Measurements from ENCODE around the gene RNF144B. TPM values are rescaled to one million over a fixed set of nuclear protein-coding genes. Genes with fewer than 3 reads are reported as not detected.

Gene RNF144B
- total RNA-seq, 1 experiment from 2014 or later, result 2.3 TPM

DNA sequence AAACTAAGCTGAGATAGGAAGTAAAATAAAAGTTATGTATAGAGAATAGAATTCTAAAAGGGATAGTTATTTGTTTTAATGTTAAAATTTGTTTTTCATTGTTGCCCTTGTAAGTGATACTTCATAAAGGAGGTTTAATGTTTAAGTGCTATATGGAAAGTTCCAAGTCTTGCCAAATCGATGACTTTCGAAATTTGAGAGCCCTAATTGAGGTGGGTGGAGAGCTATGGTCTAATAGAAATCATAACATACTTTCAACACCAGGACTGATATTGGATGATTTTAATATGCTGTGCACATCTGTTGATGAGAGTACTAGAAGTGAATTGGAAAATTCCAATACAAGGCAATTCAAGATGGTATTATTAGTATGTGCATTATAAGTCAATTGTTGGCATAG is 64.6 kb downstream of the RNF144B start:
- no peaks in the 10 kb centered on the region for H3K4me1 ChIP-seq (ENCODE audit: insufficient read depth, low read length)
- H3K36me3 Mint-ChIP-seq (ENCODE audit: insufficient read depth in 1 of 3, low read depth in 3 of 3), result no peaks in the 10 kb centered on the region
- H4K8ac ChIP-seq (replicated peaks; ENCODE audit: insufficient read length, low read depth, low read length), result no peak overlapping the region
- peaks cover 0 to 2% of the 10 kb centered on the region in 2 experiments; a peak in 3 of 4 replicates for H3K4me1 Mint-ChIP-seq
- H3K18ac ChIP-seq (ENCODE audit: insufficient read length, low read depth, low read length), result no peak overlapping the region
- no peak overlapping the region for H3K9ac ChIP-seq (ENCODE audit: extremely low read depth, insufficient read length, low read length)
- no peak overlapping the region for H2BK5ac ChIP-seq (ENCODE audit: insufficient read length, low read length)
- no peak overlapping the region for H2BK12ac ChIP-seq (ENCODE audit: insufficient read length, low read depth, low read length)
- H3K14ac ChIP-seq (ENCODE audit: insufficient read depth, low read length), result no peak overlapping the region
- H3K27me3 ChIP-seq (ENCODE audit: insufficient read depth, low read length), result no peaks in the 10 kb centered on the region
- H3K27ac Mint-ChIP-seq, result no peak overlapping the region
- no peaks in the 10 kb centered on the region for H3K27me3 Mint-ChIP-seq (ENCODE audit: low read depth)
- H2AFZ ChIP-seq (ENCODE audit: low read length), result no peak overlapping the region
- WGBS (ENCODE audit: extremely low coverage, insufficient read length, low lambda C conversion rate), result no CpG with 5 or more reads among the region's 2 CpGs
- no peak for DNase-seq
- TF ChIP-seq, protein P1, sequence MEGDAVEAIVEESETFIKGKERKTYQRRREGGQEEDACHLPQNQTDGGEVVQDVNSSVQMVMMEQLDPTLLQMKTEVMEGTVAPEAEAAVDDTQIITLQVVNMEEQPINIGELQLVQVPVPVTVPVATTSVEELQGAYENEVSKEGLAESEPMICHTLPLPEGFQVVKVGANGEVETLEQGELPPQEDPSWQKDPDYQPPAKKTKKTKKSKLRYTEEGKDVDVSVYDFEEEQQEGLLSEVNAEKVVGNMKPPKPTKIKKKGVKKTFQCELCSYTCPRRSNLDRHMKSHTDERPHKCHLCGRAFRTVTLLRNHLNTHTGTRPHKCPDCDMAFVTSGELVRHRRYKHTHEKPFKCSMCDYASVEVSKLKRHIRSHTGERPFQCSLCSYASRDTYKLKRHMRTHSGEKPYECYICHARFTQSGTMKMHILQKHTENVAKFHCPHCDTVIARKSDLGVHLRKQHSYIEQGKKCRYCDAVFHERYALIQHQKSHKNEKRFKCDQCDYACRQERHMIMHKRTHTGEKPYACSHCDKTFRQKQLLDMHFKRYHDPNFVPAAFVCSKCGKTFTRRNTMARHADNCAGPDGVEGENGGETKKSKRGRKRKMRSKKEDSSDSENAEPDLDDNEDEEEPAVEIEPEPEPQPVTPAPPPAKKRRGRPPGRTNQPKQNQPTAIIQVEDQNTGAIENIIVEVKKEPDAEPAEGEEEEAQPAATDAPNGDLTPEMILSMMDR (conservative IDR thresholded peaks at IDR 0.05), result no peak
- no peaks in the 10 kb centered on the region for H3K79me1 ChIP-seq (ENCODE audit: insufficient read depth, low read depth, low read length, poor library complexity, severe bottlenecking)
- H3K79me2 ChIP-seq (ENCODE audit: insufficient read depth, low read length), result no peaks in the 10 kb centered on the region
- H2BK15ac ChIP-seq (ENCODE audit: low read depth, low read length), result no peak overlapping the region
- H2AK5ac ChIP-seq (ENCODE audit: insufficient read length, low read length), result no peak overlapping the region
- H3K4ac ChIP-seq (ENCODE audit: low read depth, low read length), result no peak overlapping the region
- H2BK120ac ChIP-seq (ENCODE audit: low read depth, low read length, poor library complexity, severe bottlenecking), result no peak overlapping the region
- no peak overlapping the region for H3K27ac ChIP-seq (ENCODE audit: insufficient read length, low read depth, low read length)
- H3K23ac ChIP-seq (ENCODE audit: insufficient read length, low read depth, low read length), result no peak overlapping the region
- H4K91ac ChIP-seq (ENCODE audit: insufficient read length, low read depth, low read length), result no peak overlapping the region
- no peaks in the 10 kb centered on the region for H4K20me1 ChIP-seq (ENCODE audit: control insufficient read depth, insufficient read depth, insufficient read length)
- no peaks in the 10 kb centered on the region for H3K23me2 ChIP-seq (ENCODE audit: insufficient read length, low read depth, low read length, poor library complexity, severe bottlenecking)
- H3K56ac ChIP-seq (ENCODE audit: insufficient read length, low read depth, low read length), result no peak overlapping the region
- H3K9me3 Mint-ChIP-seq, result no peaks in the 10 kb centered on the region
- no peak overlapping the region for H3T11ph ChIP-seq (ENCODE audit: low read length)
- no peaks in the 10 kb centered on the region for H3K9me3 ChIP-seq (ENCODE audit: control insufficient read depth, low read depth, low read length)
- no peak overlapping the region for H3K4me3 Mint-ChIP-seq
- H2BK20ac ChIP-seq (ENCODE audit: low read depth, low read length, poor library complexity, severe bottlenecking), result no peak overlapping the region
- H3K4me2 ChIP-seq (ENCODE audit: insufficient read depth, insufficient read length, low read length), result no peak overlapping the region
- no peak overlapping the region for H4K5ac ChIP-seq (ENCODE audit: insufficient read length, low read depth, low read length)

Data from H9 (cell line).